GM10248 (cell line): ENCODE results near the gene SYTL1.

ENCODE experiments used
- CTCF ChIA-PET: fragments of 300-600 bp; sonication (Branson Sonifier 250); formaldehyde crosslinking; extraction: SDS; loops from one replicate; lab custom pipeline; 2021; ENCODE audit warnings: antibody characterized with exemption; lab: Yijun Ruan, JAX
- POLR2A ChIA-PET: fragments of 350-650 bp; sonication (Branson Sonifier 250); formaldehyde crosslinking; extraction: SDS; loops from one replicate; lab custom pipeline; 2020; ENCODE audit warnings: antibody characterized with exemption; lab: Yijun Ruan, JAX
- DNase-seq: peaks from one replicate; pipeline ENCODE4 v3.0.0; 2012; ENCODE audit errors: extremely low spot score
- TF ChIP-seq, protein P1 (sequence below): IDR thresholded peaks from 2 replicates; pipeline ENCODE4 v1.5.1; 2012; ENCODE audit warnings: mild to moderate bottlenecking, low read depth; ENCODE audit errors: extremely low read depth, missing control alignments, control extremely low read depth

Gene SYTL1

GRCh38 chr1:27302612-27303011 lies 39.2 kb upstream of the SYTL1 start:
- TF ChIP-seq, protein P1, sequence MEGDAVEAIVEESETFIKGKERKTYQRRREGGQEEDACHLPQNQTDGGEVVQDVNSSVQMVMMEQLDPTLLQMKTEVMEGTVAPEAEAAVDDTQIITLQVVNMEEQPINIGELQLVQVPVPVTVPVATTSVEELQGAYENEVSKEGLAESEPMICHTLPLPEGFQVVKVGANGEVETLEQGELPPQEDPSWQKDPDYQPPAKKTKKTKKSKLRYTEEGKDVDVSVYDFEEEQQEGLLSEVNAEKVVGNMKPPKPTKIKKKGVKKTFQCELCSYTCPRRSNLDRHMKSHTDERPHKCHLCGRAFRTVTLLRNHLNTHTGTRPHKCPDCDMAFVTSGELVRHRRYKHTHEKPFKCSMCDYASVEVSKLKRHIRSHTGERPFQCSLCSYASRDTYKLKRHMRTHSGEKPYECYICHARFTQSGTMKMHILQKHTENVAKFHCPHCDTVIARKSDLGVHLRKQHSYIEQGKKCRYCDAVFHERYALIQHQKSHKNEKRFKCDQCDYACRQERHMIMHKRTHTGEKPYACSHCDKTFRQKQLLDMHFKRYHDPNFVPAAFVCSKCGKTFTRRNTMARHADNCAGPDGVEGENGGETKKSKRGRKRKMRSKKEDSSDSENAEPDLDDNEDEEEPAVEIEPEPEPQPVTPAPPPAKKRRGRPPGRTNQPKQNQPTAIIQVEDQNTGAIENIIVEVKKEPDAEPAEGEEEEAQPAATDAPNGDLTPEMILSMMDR = no peak
- POLR2A ChIA-PET = no interaction called here
- CTCF ChIA-PET = interaction anchor here (1.0 to 12.4 kb wide), 17 partner anchors 9 to 360 kb away, joined by 3 to 324 read pairs (median 37); partner anchors contain the start of genes AHDC1, CD164L2, GPR3 and MAP3K6
- DNase-seq = no peak

DNA sequence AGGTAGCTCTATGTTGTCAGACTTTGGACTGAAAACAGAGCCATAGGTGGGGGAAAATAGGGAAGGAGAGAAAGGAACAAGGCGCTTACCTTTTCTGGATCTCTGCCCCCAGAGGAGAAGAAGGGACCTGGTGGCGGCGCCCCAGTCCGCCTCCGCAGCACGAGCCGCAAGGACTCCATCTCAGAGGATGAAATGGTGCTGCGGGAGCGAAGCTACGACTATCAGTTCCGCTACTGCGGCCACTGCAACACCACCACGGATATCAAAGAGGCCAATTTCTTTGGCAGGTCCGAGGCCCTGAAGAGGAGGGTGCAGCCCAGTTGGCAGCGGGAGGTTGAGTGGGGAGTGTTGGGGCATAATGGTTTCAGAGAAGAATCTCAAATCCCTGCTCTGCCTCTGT lies 38.3 kb upstream of the SYTL1 start:
- ChIA-PET CTCF (interaction anchor here (6.1 to 18.3 kb wide), 9 partner anchors 5 to 303 kb away, joined by 37 to 324 read pairs (median 154); partner anchors contain the start of genes AHDC1, CD164L2 and GPR3), POLR2A (no interaction called here)
- DNase-seq = no peak
- TF ChIP-seq, protein P1 = no peak

DNA sequence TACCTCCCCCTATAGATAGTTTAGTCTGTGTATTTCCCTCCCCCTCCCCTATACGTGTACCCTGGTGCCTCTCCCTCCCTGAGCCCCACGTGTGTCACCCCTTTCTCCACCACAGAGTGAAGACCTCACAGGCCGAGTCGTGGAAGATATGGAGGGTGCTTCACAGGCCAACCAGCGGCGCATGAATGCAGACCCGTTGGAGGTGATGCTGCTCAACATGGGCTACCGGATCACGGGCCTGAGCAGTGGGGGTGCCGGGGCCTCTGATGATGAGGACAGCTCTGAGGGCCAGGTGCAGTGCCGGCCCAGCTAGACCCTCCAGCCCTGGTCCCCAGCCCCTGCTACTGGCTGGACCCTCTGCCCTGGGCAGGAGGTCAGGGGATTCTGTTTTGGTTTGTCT lies 35.8 kb upstream of the SYTL1 start:
- CTCF ChIA-PET = interaction anchor here (18.3 kb wide), 1 partner anchor 8 kb away, joined by 234 read pairs; no protein-coding TSS in a partner anchor
- POLR2A ChIA-PET = no interaction called here
- TF ChIP-seq, protein P1 = no peak
- no peak for DNase-seq

DNA sequence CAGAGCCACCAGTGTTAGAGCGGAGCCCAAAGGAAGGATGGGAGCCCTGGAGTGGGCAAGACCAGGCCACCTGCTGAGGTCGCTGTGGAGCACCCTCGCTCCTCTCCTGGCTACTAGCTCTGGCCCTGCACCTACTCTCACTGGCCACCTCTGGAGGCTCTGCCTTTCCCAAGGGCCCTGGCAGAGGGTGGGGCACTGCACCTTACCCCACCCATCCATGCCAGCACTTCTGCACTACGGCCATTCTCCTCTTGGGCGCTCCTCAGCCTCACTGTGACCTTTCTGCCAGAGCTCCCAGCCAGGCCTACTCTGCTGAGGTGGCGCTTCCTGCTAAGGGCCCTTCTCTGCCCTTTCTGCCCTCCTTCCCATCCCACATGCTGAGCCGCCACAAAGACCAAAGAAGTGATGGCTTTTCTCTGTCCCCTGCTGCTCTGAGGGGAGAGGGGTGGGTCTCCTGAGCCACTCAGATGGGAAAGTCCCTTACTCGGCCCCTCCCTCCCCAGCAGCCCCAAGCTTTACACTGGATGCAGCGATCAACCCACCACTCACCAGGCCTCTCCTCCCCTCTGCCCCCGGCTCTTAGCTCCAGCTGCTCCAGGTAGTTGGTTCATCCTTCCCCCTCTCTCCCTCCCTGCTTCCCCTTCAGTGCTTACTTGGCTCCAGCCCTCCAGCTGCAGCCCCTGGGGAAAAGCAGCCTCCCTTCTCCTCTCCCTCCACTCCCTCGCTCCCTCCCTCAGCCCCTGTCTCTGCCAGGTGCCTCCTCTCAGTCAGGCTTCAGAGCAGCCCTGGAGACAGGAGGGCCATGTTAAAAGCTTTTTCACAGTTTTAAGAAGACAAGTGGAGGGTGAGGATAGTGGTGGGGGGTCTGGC lies 34.7 kb upstream of the SYTL1 start:
- CTCF ChIA-PET = interaction anchor here (1.0 to 18.3 kb wide), 4 partner anchors 9 to 362 kb away, joined by 3 to 234 read pairs (median 4); no protein-coding TSS in a partner anchor
- POLR2A ChIA-PET = no interaction called here
- no peak for DNase-seq
- TF ChIP-seq, protein P1 = no peak

DNA sequence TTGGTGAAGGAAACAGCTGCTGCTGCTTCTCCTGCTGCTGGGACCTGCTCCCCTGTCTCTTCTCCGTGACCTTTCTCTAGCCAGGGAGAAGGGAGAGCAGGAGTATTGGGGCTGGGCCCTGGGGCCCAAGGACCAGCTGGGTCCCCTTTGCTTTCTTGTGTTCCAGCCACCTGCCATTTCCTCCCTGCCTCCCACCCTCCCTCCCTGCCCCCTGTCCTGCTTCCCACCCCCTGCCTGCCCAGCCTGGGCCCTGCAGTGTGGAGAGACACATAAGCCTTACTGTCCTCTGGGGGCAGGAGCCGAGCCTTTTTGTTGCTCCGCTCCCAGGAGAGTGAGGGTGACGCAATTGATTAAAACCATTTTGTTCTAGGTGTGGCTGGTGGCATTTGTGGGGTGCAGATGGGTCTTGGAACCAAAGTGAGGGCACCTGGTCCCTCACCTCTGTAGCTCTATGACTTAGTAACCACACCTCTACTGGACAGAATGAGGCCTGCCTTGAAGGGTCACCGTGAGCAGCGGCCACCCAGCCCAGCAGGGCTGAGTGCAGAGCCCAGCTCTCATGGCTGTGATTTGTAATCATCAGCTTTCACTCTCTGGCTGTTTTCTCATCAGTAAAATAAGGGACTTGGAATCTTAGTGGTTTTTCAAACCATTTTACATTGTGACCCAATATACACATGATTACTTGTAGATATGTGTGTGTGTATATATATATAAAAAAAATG lies 33.8 kb upstream of the SYTL1 start:
- DNase-seq = no peak
- POLR2A ChIA-PET = no interaction called here
- TF ChIP-seq, protein P1 = no peak
- CTCF ChIA-PET = interaction anchor here (1.3 to 18.3 kb wide), 6 partner anchors 9 to 299 kb away, joined by 4 to 234 read pairs (median 5); no protein-coding TSS in a partner anchor

GRCh38 chr1:27314169-27314568 lies 27.7 kb upstream of the SYTL1 start:
- CTCF ChIA-PET = interaction anchor here (0.8 to 18.3 kb wide), 5 partner anchors 16 to 269 kb away, joined by 3 to 234 read pairs (median 3); no protein-coding TSS in a partner anchor
- TF ChIP-seq, protein P1 = no peak
- POLR2A ChIA-PET = no interaction called here
- DNase-seq = no peak
